Measurements from ENCODE around the gene DDX19B.

GRCh38 chr16:70258065-70258464 lies 40.9 kb upstream of the DDX19B start:
- no peak for TF ChIP-seq POLR2A (IDR thresholded peaks at IDR 0.05; ENCODE audit: low read length)
- TF ChIP-seq, protein P1, sequence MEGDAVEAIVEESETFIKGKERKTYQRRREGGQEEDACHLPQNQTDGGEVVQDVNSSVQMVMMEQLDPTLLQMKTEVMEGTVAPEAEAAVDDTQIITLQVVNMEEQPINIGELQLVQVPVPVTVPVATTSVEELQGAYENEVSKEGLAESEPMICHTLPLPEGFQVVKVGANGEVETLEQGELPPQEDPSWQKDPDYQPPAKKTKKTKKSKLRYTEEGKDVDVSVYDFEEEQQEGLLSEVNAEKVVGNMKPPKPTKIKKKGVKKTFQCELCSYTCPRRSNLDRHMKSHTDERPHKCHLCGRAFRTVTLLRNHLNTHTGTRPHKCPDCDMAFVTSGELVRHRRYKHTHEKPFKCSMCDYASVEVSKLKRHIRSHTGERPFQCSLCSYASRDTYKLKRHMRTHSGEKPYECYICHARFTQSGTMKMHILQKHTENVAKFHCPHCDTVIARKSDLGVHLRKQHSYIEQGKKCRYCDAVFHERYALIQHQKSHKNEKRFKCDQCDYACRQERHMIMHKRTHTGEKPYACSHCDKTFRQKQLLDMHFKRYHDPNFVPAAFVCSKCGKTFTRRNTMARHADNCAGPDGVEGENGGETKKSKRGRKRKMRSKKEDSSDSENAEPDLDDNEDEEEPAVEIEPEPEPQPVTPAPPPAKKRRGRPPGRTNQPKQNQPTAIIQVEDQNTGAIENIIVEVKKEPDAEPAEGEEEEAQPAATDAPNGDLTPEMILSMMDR (IDR thresholded peaks at IDR 0.05), result no peak
- TF ChIP-seq RAD21 (conservative IDR thresholded peaks at IDR 0.05 in 1 of 2, IDR thresholded peaks at IDR 0.05 in 1 of 2), result no peak

All from A549 (cell line).